Measurements from ENCODE around the gene DIP2C.

Gene DIP2C

DNA sequence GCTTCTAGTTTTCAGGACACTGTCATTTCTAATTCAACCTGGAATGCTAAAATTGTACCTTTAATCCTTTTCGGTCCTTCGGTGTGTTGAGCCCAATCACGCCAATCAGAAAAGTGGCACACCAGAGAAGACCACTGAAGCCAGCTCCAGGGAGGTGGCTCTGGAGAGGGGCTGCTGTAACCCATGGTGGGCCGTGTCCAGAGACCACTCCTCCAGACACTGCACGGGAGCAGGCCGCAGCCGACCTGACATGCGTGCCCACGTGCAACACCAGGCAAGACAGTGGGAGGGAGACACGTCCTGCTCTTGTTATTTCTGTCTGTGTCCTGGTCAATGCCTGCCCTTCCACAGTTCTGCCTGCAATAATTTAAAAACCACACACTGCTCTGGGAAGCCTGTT lies 308.1 kb downstream of the DIP2C start:
- TF ChIP-seq, protein P1, sequence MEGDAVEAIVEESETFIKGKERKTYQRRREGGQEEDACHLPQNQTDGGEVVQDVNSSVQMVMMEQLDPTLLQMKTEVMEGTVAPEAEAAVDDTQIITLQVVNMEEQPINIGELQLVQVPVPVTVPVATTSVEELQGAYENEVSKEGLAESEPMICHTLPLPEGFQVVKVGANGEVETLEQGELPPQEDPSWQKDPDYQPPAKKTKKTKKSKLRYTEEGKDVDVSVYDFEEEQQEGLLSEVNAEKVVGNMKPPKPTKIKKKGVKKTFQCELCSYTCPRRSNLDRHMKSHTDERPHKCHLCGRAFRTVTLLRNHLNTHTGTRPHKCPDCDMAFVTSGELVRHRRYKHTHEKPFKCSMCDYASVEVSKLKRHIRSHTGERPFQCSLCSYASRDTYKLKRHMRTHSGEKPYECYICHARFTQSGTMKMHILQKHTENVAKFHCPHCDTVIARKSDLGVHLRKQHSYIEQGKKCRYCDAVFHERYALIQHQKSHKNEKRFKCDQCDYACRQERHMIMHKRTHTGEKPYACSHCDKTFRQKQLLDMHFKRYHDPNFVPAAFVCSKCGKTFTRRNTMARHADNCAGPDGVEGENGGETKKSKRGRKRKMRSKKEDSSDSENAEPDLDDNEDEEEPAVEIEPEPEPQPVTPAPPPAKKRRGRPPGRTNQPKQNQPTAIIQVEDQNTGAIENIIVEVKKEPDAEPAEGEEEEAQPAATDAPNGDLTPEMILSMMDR (IDR thresholded peaks at IDR 0.05; ENCODE audit: insufficient read depth, low read length, poor library complexity, severe bottlenecking) = no peak
- Histone ChIP-seq H3K4me3 (replicated peaks; ENCODE audit: low read depth, low read length) (no peak overlapping the region), H3K36me3 (ENCODE audit: control insufficient read depth, insufficient read depth, low read length) (no peaks in the 10 kb centered on the region), H3K27me3 (replicated peaks; ENCODE audit: control insufficient read depth, insufficient read depth, low read length) (no peaks in the 10 kb centered on the region)
- DNase-seq (ENCODE audit: extremely low read depth, insufficient read length) = no peak

DNA sequence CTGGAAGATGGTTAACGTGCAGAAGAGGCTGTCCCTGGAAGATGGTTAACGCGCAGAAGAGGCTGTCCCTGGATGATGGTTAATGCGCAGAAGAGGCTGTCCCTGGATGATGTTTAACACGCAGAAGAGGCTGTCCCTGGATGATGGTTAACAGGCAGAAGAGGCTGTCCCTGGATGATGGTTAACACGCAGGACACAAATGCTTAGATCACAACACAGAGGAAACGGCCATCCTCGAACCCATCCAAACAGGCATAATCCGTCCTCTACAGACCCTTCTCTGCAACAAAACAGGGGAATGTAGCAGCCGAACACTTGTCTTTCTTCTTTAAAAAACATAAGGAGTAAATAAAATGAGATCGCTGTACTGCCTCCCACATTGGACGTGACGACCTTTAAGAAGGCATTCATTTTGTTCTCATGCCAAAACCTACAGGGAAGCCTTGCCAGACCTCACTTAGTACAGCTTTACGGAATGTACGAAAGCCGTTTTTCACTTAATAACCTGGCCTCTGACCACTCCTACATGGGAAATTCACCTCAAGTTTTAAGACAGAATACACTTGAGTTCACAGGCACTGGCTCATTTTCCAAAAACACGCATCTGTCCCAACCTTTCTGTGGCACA lies 309.0 kb downstream of the DIP2C start:
- no peak overlapping the region for H3K4me3 ChIP-seq (replicated peaks; ENCODE audit: low read depth, low read length)
- H3K36me3 ChIP-seq (ENCODE audit: control insufficient read depth, insufficient read depth, low read length) = no peaks in the 10 kb centered on the region
- TF ChIP-seq, protein P1 (IDR thresholded peaks at IDR 0.05; ENCODE audit: insufficient read depth, low read length, poor library complexity, severe bottlenecking) = no peak
- DNase-seq (ENCODE audit: extremely low read depth, insufficient read length) = no peak
- H3K27me3 ChIP-seq (replicated peaks; ENCODE audit: control insufficient read depth, insufficient read depth, low read length) = no peaks in the 10 kb centered on the region

- TF ChIP-seq, protein P1 (IDR thresholded peaks at IDR 0.05; ENCODE audit: insufficient read depth, low read length, poor library complexity, severe bottlenecking) = no peak
- H3K36me3 ChIP-seq (ENCODE audit: control insufficient read depth, insufficient read depth, low read length) = no peaks in the 10 kb centered on the region
- no peak for DNase-seq (ENCODE audit: extremely low read depth, insufficient read length)
- no peak overlapping the region for H3K4me3 ChIP-seq (replicated peaks; ENCODE audit: low read depth, low read length)
- no peaks in the 10 kb centered on the region for H3K27me3 ChIP-seq (replicated peaks; ENCODE audit: control insufficient read depth, insufficient read depth, low read length)
Observed at GRCh38 chr10:378930-379704, 310.4 kb downstream of the DIP2C start.

DNA sequence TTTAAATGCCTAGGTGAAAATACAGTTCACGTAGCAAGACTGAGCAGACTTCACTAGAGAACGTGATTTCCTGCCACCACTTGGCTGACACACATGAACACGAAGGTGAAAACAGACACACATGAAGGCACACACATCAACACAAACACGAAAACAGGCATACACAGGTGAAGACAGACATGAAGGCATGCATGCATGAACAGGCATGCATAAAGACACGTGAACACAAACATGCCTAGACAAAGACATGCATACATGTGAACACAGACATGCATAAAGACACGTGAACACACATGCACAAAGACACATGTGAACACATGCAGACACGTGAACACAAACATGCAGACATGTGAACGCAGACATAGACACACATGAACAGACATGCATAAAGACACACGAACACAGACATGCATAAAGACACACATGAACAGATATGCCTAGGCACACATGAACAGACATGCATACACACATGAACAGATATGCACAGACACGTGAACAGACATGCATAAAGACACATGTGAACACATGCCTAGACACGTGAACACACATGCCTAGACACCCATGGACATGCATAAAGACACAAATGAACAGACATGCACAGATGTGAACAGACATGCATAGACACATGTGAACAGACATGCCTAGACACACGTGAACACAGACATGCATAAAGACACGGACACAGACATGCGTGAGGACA lies 311.1 kb downstream of the DIP2C start:
- H3K27me3 ChIP-seq (replicated peaks; ENCODE audit: control insufficient read depth, insufficient read depth, low read length) = no peaks in the 10 kb centered on the region
- H3K36me3 ChIP-seq (ENCODE audit: control insufficient read depth, insufficient read depth, low read length) = no peaks in the 10 kb centered on the region
- H3K4me3 ChIP-seq (replicated peaks; ENCODE audit: low read depth, low read length) = no peak overlapping the region
- no peak for DNase-seq (ENCODE audit: extremely low read depth, insufficient read length)
- TF ChIP-seq, protein P1 (IDR thresholded peaks at IDR 0.05; ENCODE audit: insufficient read depth, low read length, poor library complexity, severe bottlenecking) = no peak

GRCh38 chr10:377228-377627 lies 312.2 kb downstream of the DIP2C start:
- no peak overlapping the region for H3K4me3 ChIP-seq (replicated peaks; ENCODE audit: low read depth, low read length)
- no peaks in the 10 kb centered on the region for H3K36me3 ChIP-seq (ENCODE audit: control insufficient read depth, insufficient read depth, low read length)
- TF ChIP-seq, protein P1 (IDR thresholded peaks at IDR 0.05; ENCODE audit: insufficient read depth, low read length, poor library complexity, severe bottlenecking) = no peak
- no peak for DNase-seq (ENCODE audit: extremely low read depth, insufficient read length)
- no peaks in the 10 kb centered on the region for H3K27me3 ChIP-seq (replicated peaks; ENCODE audit: control insufficient read depth, insufficient read depth, low read length)
